Measurements from ENCODE around the gene SMAGP.
A peak's percentile ranks its signal among the peaks of the same experiment; 100 is the strongest.
"Not testable (repeated sequence)": the region's sequence is repeated elsewhere in the genome, so short reads cannot be mapped to it uniquely, and the experiment has no call there.

The SMAGP gene

GRCh38 chr12:51270067-51270950 lies at the start of gene SMAGP:
Gene SMAGP, minus strand, starts transcription at chr12:51270415. Its CDS starts 1,137 bp downstream, at chr12:51269278.
- peak; percentile 30 for DNase-seq

- no peak for DNase-seq
Observed at GRCh38 chr12:51318846-51319599, 48.8 kb upstream of the SMAGP start.

- DNase-seq = not testable (repeated sequence)
Observed at GRCh38 chr12:51318057-51318806, 48.0 kb upstream of the SMAGP start.

GRCh38 chr12:51311389-51311788 lies 41.2 kb upstream of the SMAGP start:
- DNase-seq = no peak

GRCh38 chr12:51307655-51308593 lies 37.7 kb upstream of the SMAGP start:
- DNase-seq = peak; percentile 69

- DNase-seq = no peak
Observed at GRCh38 chr12:51306507-51306906, 36.3 kb upstream of the SMAGP start.

GRCh38 chr12:51300768-51301167 lies 30.6 kb upstream of the SMAGP start:
- DNase-seq = not testable (repeated sequence)

GRCh38 chr12:51295651-51296050 lies 25.4 kb upstream of the SMAGP start:
- no peak for DNase-seq

GRCh38 chr12:51294097-51294496 lies 23.9 kb upstream of the SMAGP start:
- DNase-seq = not testable (repeated sequence)

GRCh38 chr12:51293696-51294095 lies 23.5 kb upstream of the SMAGP start:
- no peak for DNase-seq

- not testable (repeated sequence) for DNase-seq
Observed at GRCh38 chr12:51291603-51292513, 21.6 kb upstream of the SMAGP start.

- no peak for DNase-seq
Observed at GRCh38 chr12:51285843-51286242, 15.6 kb upstream of the SMAGP start.

- peak; percentile 70 for DNase-seq
Observed at GRCh38 chr12:51281202-51281924, 11.1 kb upstream of the SMAGP start.

GRCh38 chr12:51275088-51275487 lies 4.9 kb upstream of the SMAGP start:
- DNase-seq = no peak

GRCh38 chr12:51272810-51273209 lies 2.6 kb upstream of the SMAGP start:
- not testable (repeated sequence) for DNase-seq

GRCh38 chr12:51270951-51271518 lies 820 bp upstream of the SMAGP start:
- DNase-seq = peak; percentile 88

GRCh38 chr12:51269174-51270066 lies 795 bp downstream of the SMAGP start:
- DNase-seq = no peak

GRCh38 chr12:51265024-51265423 lies 5.2 kb downstream of the SMAGP start:
- no peak for DNase-seq

- DNase-seq = no peak
Observed at GRCh38 chr12:51264297-51264696, 5.9 kb downstream of the SMAGP start.
